Glutamatergic neuron (in vitro differentiated cells): ENCODE measurements around the gene KCNC3. TPM values are rescaled to one million over a fixed set of nuclear protein-coding genes. Genes with fewer than 3 reads are reported as not detected.

Experiments
- DNase-seq: peaks from one replicate; pipeline ENCODE4 v3.0.0; 2022
- H3K27ac Mint-ChIP-seq: one replicate; pipeline ENCODE4 v1.8.0; 2020; ENCODE audit warnings: mild to moderate bottlenecking, mixed read lengths, inconsistent platforms; ENCODE audit not compliant: unreplicated experiment
- H3K27me3 Mint-ChIP-seq: one replicate; pipeline ENCODE4 v1.8.0; 2020; ENCODE audit warnings: mild to moderate bottlenecking, moderate library complexity, mixed read lengths, inconsistent platforms; ENCODE audit not compliant: unreplicated experiment
- H3K36me3 Mint-ChIP-seq: one replicate; pipeline ENCODE4 v1.8.0; 2020; ENCODE audit warnings: mild to moderate bottlenecking, mixed read lengths, inconsistent platforms; ENCODE audit not compliant: unreplicated experiment
- H3K4me1 Mint-ChIP-seq: one replicate; pipeline ENCODE4 v1.8.0; 2020; ENCODE audit warnings: mild to moderate bottlenecking, low read depth, mixed read lengths, inconsistent platforms; ENCODE audit not compliant: unreplicated experiment
- H3K4me3 Mint-ChIP-seq: one replicate; pipeline ENCODE4 v1.8.0; 2020; ENCODE audit warnings: mild to moderate bottlenecking, mixed read lengths, inconsistent platforms; ENCODE audit not compliant: unreplicated experiment
- H3K9me3 Mint-ChIP-seq: one replicate; pipeline ENCODE4 v1.8.0; 2020; ENCODE audit warnings: mild to moderate bottlenecking, moderate library complexity, mixed read lengths, inconsistent platforms; ENCODE audit not compliant: unreplicated experiment
- total RNA-seq: library from RNA; stranded (reverse); fragmentation: NEBNext Ultra II Directional; extraction: Animal tissue kit (Norgen Biotek cat#: 25700); gene quantifications from one replicate; pipeline ENCODE4 v1.2.1, GENCODE V29; 2021; ENCODE audit not compliant: unreplicated experiment
- TF ChIP-seq, protein P1 (sequence below): fragments of 200-600 bp; sonication (generic); IDR thresholded peaks from one replicate; pipeline ENCODE4 v1.5.0; 2021; ENCODE audit not compliant: partially characterized antibody, unreplicated experiment

The KCNC3 gene
- total RNA-seq, 1 donor from 2014 or later = 10.6 TPM

DNA sequence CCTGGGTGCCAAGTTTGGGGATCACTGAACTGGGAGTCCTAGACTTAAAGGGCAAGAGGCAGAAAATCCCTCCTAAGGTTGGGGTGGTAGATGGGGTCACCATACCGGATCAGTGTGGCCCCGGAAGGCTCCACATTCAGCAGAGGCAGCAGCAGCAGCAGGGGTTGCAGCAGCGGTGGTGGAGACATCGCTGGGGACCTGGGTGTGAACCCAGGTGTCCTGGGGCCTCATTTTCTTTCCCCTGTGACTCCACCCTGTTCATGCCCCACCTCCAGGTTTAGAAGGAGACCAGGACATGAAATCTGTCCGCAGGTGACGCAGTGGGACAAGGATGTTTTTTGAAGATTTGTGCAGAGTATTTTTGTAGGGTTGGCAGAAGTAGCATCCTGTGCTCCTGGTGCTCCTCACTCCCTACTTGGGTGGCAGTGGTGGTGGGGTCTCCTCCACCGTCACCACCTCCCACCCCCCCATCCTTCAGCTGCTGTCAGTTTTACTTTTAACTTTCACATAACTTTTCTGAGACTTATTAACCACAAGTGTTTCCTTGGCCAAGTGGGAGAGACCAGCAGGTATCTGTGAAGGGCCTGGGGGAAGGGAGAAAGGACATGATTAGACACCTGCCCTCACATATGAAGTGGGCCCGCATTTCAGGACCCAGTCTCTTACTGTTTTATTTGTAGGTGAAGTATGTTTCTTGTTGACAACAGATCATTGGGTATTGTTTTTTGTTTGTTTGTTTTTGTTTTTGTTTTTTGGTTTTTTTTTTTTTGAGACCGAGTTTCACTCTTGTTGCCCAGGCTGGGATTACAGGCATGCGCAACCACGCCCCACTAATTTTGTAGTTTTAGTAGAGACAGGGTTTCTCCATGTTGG, 36.5 kb upstream of the KCNC3 start, which contains the start of gene NAPSA:
NAPSA (minus strand) TSS at position 206 of the 873 bp plus-strand sequence; CDS start at position 188, 18 bp downstream.
- Mint-ChIP-seq H3K36me3 (no peaks in the 10 kb centered on the region), H3K27me3 (peaks cover 8% of the 10 kb centered on the region), H3K9me3 (peaks cover 8% of the 10 kb centered on the region), H3K4me1 (peaks cover 5% of the 10 kb centered on the region), H3K4me3 (no peak within 1 kb of the TSS), H3K27ac (no peak within 1 kb of the TSS)
- TF ChIP-seq, protein P1, sequence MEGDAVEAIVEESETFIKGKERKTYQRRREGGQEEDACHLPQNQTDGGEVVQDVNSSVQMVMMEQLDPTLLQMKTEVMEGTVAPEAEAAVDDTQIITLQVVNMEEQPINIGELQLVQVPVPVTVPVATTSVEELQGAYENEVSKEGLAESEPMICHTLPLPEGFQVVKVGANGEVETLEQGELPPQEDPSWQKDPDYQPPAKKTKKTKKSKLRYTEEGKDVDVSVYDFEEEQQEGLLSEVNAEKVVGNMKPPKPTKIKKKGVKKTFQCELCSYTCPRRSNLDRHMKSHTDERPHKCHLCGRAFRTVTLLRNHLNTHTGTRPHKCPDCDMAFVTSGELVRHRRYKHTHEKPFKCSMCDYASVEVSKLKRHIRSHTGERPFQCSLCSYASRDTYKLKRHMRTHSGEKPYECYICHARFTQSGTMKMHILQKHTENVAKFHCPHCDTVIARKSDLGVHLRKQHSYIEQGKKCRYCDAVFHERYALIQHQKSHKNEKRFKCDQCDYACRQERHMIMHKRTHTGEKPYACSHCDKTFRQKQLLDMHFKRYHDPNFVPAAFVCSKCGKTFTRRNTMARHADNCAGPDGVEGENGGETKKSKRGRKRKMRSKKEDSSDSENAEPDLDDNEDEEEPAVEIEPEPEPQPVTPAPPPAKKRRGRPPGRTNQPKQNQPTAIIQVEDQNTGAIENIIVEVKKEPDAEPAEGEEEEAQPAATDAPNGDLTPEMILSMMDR = no peak
- DNase-seq = no peak

DNA sequence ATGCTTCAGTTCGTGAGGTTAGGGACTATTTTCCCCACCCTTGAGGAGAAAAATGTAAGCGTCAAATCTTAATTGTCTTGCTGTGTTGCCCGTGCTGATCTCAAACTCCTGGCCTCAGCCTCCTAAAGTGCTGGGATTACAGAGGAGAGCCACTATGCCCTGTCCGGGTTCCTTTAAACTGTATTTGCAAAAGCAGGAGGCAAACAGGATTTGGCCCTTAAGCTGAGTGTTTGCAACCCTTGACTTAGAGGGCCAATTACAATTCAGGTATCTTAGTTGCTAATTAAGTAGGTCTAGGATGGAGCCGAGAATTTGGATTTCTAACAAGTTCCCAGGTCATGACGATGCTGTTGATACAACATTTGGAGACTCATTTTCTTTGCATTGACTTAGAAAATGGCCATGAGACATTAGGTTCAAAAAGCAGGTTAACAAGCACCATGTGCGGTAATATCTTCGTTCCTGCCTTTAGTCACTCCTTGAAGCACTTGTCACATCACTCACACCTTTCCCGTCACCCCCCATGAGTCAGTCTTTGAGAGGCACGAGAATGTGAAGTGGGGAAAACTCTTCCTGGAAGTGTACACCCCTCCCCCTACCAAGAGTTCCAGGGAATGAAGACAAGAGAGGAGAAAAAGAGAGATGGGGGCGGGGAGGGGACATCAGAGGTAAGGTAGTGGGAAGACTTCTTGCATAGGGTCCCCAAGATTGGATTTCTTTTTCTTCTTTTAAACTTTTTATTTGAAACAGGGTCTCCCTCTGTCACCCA, 33.7 kb upstream of the KCNC3 start:
- H3K27me3 Mint-ChIP-seq = peaks cover 5% of the 10 kb centered on the region
- H3K36me3 Mint-ChIP-seq = no peaks in the 10 kb centered on the region
- TF ChIP-seq, protein P1 = no peak
- H3K27ac Mint-ChIP-seq = no peak overlapping the region
- H3K9me3 Mint-ChIP-seq = peaks cover 7% of the 10 kb centered on the region
- DNase-seq = no peak
- H3K4me1 Mint-ChIP-seq = no peaks in the 10 kb centered on the region
- H3K4me3 Mint-ChIP-seq = no peak overlapping the region

DNA sequence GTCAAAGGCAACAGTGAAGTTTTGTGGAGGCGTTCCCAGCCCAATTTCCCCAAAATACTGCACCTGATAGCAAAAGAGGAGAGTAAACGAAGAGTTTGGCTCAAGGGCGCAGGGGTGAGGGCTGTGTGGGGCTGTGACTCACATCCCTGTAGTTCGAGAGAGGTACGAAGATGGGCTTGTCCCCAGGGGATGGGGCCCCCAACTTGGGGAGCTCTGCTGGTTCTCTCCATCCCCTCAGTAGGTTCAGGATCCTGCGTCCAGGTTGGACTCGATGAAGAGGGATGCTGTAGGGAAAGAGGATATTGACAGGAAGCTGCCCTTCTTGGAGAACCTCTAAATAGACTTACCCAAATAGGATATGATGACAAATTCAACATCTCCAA, 32.8 kb upstream of the KCNC3 start:
- Mint-ChIP-seq H3K27me3 (peaks cover 5% of the 10 kb centered on the region), H3K4me1 (no peaks in the 10 kb centered on the region), H3K9me3 (peaks cover 7% of the 10 kb centered on the region), H3K4me3 (no peak overlapping the region), H3K27ac (no peak overlapping the region), H3K36me3 (no peaks in the 10 kb centered on the region)
- TF ChIP-seq, protein P1 = no peak
- DNase-seq = no peak

DNA sequence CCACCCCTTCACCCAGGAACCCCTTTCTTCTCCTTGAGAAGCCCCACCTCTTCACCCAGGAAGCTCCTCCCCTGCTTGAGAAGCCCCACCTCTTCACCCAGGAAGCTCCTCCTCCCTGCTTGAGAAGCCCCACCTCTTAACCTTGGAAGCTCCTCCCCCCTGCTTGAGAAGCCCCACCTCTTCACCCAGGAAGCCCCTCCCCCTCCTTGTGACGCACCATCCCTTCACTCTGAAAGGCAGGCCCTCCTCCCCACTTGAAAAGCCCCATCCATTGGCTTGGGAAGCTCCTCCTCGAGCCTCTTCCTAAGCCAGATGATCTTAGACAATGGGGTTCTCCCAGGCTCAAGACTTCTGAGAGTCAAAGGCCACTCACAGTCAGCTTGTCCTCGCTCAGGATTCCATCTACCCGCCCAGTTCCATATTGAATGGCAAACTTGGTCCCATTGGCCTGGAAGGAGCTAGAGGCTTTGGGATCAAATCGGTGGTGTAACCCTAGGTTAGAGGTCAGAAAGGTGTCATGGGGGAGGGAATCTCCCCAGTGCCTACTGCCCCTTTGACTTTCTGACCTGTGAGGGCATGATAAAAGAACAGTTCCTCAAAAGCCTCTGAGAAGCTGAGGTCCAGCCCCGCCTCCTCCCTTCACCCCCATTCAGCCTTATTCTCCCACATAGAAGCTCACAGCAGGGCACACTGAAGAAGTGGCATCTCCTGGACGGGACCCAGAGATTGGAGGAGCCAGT, 32.3 kb upstream of the KCNC3 start:
- no peaks in the 10 kb centered on the region for H3K4me1 Mint-ChIP-seq
- peaks cover 5% of the 10 kb centered on the region for H3K27me3 Mint-ChIP-seq
- no peak overlapping the region for H3K27ac Mint-ChIP-seq
- no peaks in the 10 kb centered on the region for H3K36me3 Mint-ChIP-seq
- DNase-seq = no peak
- no peak overlapping the region for H3K4me3 Mint-ChIP-seq
- TF ChIP-seq, protein P1 = no peak
- peaks cover 7% of the 10 kb centered on the region for H3K9me3 Mint-ChIP-seq
